ENCODE data around the gene ATP5F1B. TPM values are rescaled to one million over a fixed set of nuclear protein-coding genes. Genes with fewer than 3 reads are reported as not detected.

ATP5F1B gene
- total and polyA plus RNA-seq, 9 of the 15 experiments (the other 6 are each of a cell fraction or from before 2014, with no cell fraction given): 908 to 3,125 (median 1,482) TPM

- TF ChIP-seq RFX5 (IDR thresholded peaks at IDR 0.05; ENCODE audit: low read depth, low read length) (no peak), HNRNPLL (IDR thresholded peaks at IDR 0.05; ENCODE audit: low read depth, low read length, poor library complexity, severe bottlenecking) (no peak), ZNF512 (tag; IDR thresholded peaks at IDR 0.05) (no peak), MITF (IDR thresholded peaks at IDR 0.05) (no peak), CBX1 (IDR thresholded peaks at IDR 0.05; ENCODE audit: low read depth) (no peak), NFATC3 (IDR thresholded peaks at IDR 0.05) (no peak), NRF1 (conservative IDR thresholded peaks at IDR 0.05 in 1 of 2, IDR thresholded peaks at IDR 0.05 in 1 of 2) (peak; percentile 33 to 50; a peak in 3 of 4 replicates), HES1 (IDR thresholded peaks at IDR 0.05; ENCODE audit: low read depth) (no peak), RFX7 (CRISPR knock-in tag; IDR thresholded peaks at IDR 0.05) (no peak), CHD4 (IDR thresholded peaks at IDR 0.05; ENCODE audit: insufficient read depth, insufficient replicate concordance, low read depth, low read length, poor library complexity, severe bottlenecking) (no peak), FOXM1 (IDR thresholded peaks at IDR 0.05; ENCODE audit: low read depth) (no peak), FOXM1 (CRISPR knock-in tag; IDR thresholded peaks at IDR 0.05; ENCODE audit: low read depth) (no peak), SAFB (IDR thresholded peaks at IDR 0.05; ENCODE audit: borderline replicate concordance, low read depth, low read length) (no peak), TCFL5 (CRISPR knock-in tag; conservative IDR thresholded peaks at IDR 0.05) (no peak), ATF2 (CRISPR knock-in tag; IDR thresholded peaks at IDR 0.05) (no peak), ZBTB2 (IDR thresholded peaks at IDR 0.05) (no peak), RHOXF2B (CRISPR knock-in tag; conservative IDR thresholded peaks at IDR 0.05) (no peak), ZNF133 (CRISPR knock-in tag; IDR thresholded peaks at IDR 0.05) (no peak), HDAC1 (IDR thresholded peaks at IDR 0.05) (no peak), IRF1 (CRISPR knock-in tag; IDR thresholded peaks at IDR 0.05; ENCODE audit: borderline replicate concordance) (no peak), CTBP1 (IDR thresholded peaks at IDR 0.05; ENCODE audit: borderline replicate concordance) (peak; percentile 48; the same call in 1 of the 2 replicates)
Measured at GRCh38 chr12:56593909-56594621, 51.7 kb downstream of the ATP5F1B start (continued).
